Activated CD8-positive, alpha-beta memory T cell treated with anti-CD3 and anti-CD28 coated beads, Interleukin-2, amount 50 U/mL, for 1 hour (primary cell): ENCODE results near the gene PELI2.

Experiments used
- DNase-seq: peaks from one replicate; pipeline ENCODE4 v3.0.0-alpha.2; 2020; ENCODE audit errors: extremely low read depth

Gene PELI2

GRCh38 chr14:56172571-56172971 lies 54.4 kb downstream of the PELI2 start:
- DNase-seq = no peak

- DNase-seq = no peak
Measured at GRCh38 chr14:56173365-56173922, 55.2 kb downstream of the PELI2 start.

GRCh38 chr14:56175773-56176172 lies 57.6 kb downstream of the PELI2 start:
- no peak for DNase-seq

GRCh38 chr14:56176530-56176929 lies 58.3 kb downstream of the PELI2 start:
- DNase-seq = no peak

GRCh38 chr14:56177036-56177435 lies 58.8 kb downstream of the PELI2 start:
- no peak for DNase-seq

GRCh38 chr14:56180754-56181542 lies 62.7 kb downstream of the PELI2 start:
- no peak for DNase-seq

- no peak for DNase-seq
Measured at GRCh38 chr14:56181681-56182085, 63.5 kb downstream of the PELI2 start.

- DNase-seq = no peak
Measured at GRCh38 chr14:56182410-56182809, 64.2 kb downstream of the PELI2 start.

GRCh38 chr14:56183631-56184157 lies 65.5 kb downstream of the PELI2 start:
- DNase-seq = no peak

GRCh38 chr14:56185992-56186391 lies 67.8 kb downstream of the PELI2 start:
- DNase-seq = no peak

- DNase-seq = no peak
Measured at GRCh38 chr14:56187736-56188135, 69.5 kb downstream of the PELI2 start.

- DNase-seq = no peak
Measured at GRCh38 chr14:56189307-56189706, 71.1 kb downstream of the PELI2 start.

GRCh38 chr14:56193347-56193746 lies 75.1 kb downstream of the PELI2 start:
- DNase-seq = no peak

- no peak for DNase-seq
Measured at GRCh38 chr14:56194042-56194441, 75.8 kb downstream of the PELI2 start.

- DNase-seq = no peak
Measured at GRCh38 chr14:56195223-56195622, 77.0 kb downstream of the PELI2 start.

GRCh38 chr14:56195704-56196103 lies 77.5 kb downstream of the PELI2 start:
- DNase-seq = no peak

- no peak for DNase-seq
Measured at GRCh38 chr14:56196274-56196673, 78.1 kb downstream of the PELI2 start.

GRCh38 chr14:56197150-56197549 lies 78.9 kb downstream of the PELI2 start:
- DNase-seq = no peak

- DNase-seq = no peak
Measured at GRCh38 chr14:56198438-56198837, 80.2 kb downstream of the PELI2 start.

GRCh38 chr14:56199095-56199981 lies 81.1 kb downstream of the PELI2 start:
- DNase-seq = no peak

GRCh38 chr14:56199982-56200577 lies 81.9 kb downstream of the PELI2 start:
- DNase-seq = no peak

GRCh38 chr14:56202256-56202655 lies 84.0 kb downstream of the PELI2 start:
- DNase-seq = no peak
